K562 (cell line): ENCODE results near the gene ERN1. TPM values are rescaled to one million over a fixed set of nuclear protein-coding genes. Genes with fewer than 3 reads are reported as not detected.
A peak's percentile ranks its signal among the peaks of the same experiment; 100 is the strongest.

ENCODE experiments used
- BHLHE40 ChIP-seq: IDR thresholded peaks from 2 replicates; pipeline ENCODE4 v1.6.1; 2011; ENCODE audit warnings: low read length, improper control_type of control experiment
- GATAD2B ChIP-seq: fragments of 450-650 bp; IDR thresholded peaks from 2 replicates; pipeline ENCODE4 v1.6.1; 2017; ENCODE audit warnings: mild to moderate bottlenecking, borderline replicate concordance
- HDAC1 ChIP-seq, 2 experiments: fragments of 450-650 bp; IDR thresholded peaks; 2 replicates each; pipeline ENCODE4 v1.6.1; 2016 to 2017; ENCODE audit warnings: inconsistent platforms in 1 of 2, mild to moderate bottlenecking in 1 of 2, moderate library complexity in 1 of 2
- PRMT5 ChIP-seq: sonication (generic); formaldehyde crosslinking; IDR thresholded peaks from 2 replicates; pipeline ENCODE4 v1.5.0; 2020; ENCODE audit warnings: missing genetic modification reagents
- RBM25 ChIP-seq: fragments of 200-400 bp; formaldehyde crosslinking; IDR thresholded peaks from 2 replicates; pipeline ENCODE4 v1.6.1; 2018; ENCODE audit warnings: low read length, low read depth, moderate library complexity; ENCODE audit not compliant: severe bottlenecking
- SAFB ChIP-seq: fragments of 200-400 bp; formaldehyde crosslinking; IDR thresholded peaks from 2 replicates; pipeline ENCODE4 v1.6.1; 2017; ENCODE audit warnings: low read depth, low read length, borderline replicate concordance
- TBP ChIP-seq: optimal IDR thresholded peaks from 2 replicates; pipeline ENCODE3; 2011; ENCODE audit warnings: low read depth, low read length, improper control_type of control experiment
- ZNF12 ChIP-seq: sonication (generic); formaldehyde crosslinking; IDR thresholded peaks from 2 replicates; pipeline ENCODE4 v1.4.0; 2020; ENCODE audit warnings: mild to moderate bottlenecking, missing genetic modification reagents
- ZNF23 ChIP-seq: fragments of 250-450 bp; sonication (Bioruptor Pico); IDR thresholded peaks from 2 replicates; pipeline ENCODE4 v1.4.0; 2020; ENCODE audit warnings: mild to moderate bottlenecking
- ZNF239 ChIP-seq: fragments of 250-450 bp; sonication (Bioruptor Pico); IDR thresholded peaks from 2 replicates; pipeline ENCODE4 v1.4.0; 2020; ENCODE audit warnings: mild to moderate bottlenecking
- ZNF431 ChIP-seq: sonication (generic); formaldehyde crosslinking; IDR thresholded peaks from 2 replicates; pipeline ENCODE4 v1.8.0; 2022; ENCODE audit warnings: mild to moderate bottlenecking, missing genetic modification reagents
- ZNF551 ChIP-seq: fragments of 250-450 bp; sonication (Bioruptor Pico); IDR thresholded peaks from 2 replicates; pipeline ENCODE4 v1.5.0; 2021; ENCODE audit warnings: mild to moderate bottlenecking, moderate library complexity
- ZSCAN32 ChIP-seq: fragments of 450-650 bp; formaldehyde crosslinking; IDR thresholded peaks from 2 replicates; pipeline ENCODE4 v1.4.0; 2020; ENCODE audit warnings: mild to moderate bottlenecking, moderate library complexity
- polyA plus RNA-seq, 8 experiments: library from polyadenylated mRNA; depleted of rRNA in 4 of 8; stranded (reverse) in 5 of 8; unstranded in 3 of 8; fragments of >200 nt; fragmentation: Nextera tagmentation in 2 of 8; fragmentation: Illumina TruSeq in 1 of 8; extraction: Ambion mirVana in 2 of 8; extraction: Trizol in 1 of 8; gene quantifications; 2 replicates each; pipeline versions ENCODE4 v1.2.1 to v1.2.3, GENCODE V29; 2011 to 2014; ENCODE audit warnings: inconsistent platforms in 1 of 8, missing spikeins in 1 of 8
- total RNA-seq, 7 experiments: library from RNA; depleted of rRNA in 6 of 7; stranded (reverse); fragments of >200 nt in 6 of 7; fragmentation: Illumina TruSeq in 2 of 7; extraction: Trizol in 2 of 7; gene quantifications; 2 replicates each; pipeline versions ENCODE4 v1.2.1 to v1.2.3, GENCODE V29; 2011 to 2021; ENCODE audit warnings: low replicate concordance in 1 of 7
- TF ChIP-seq, protein P1 (sequence below): fragments of 450-650 bp; IDR thresholded peaks from 2 replicates; pipeline ENCODE4 v1.6.1; 2016; ENCODE audit warnings: low read depth
- TF ChIP-seq, protein P2 (sequence below), 2 experiments: fragments of 250-450 bp in 1 of 2; fragments of 450-650 bp in 1 of 2; sonication (Bioruptor Pico) in 1 of 2; IDR thresholded peaks; 2 replicates each; pipeline versions ENCODE4 v1.6.1 to v1.8.0; 2016 to 2021; ENCODE audit warnings: mild to moderate bottlenecking in 2 of 2, moderate library complexity in 2 of 2, missing compliant biosample characterization in 1 of 2, missing genetic modification characterization in 1 of 2
- TF ChIP-seq, protein P3 (sequence below): sonication (generic); formaldehyde crosslinking; IDR thresholded peaks from 2 replicates; pipeline ENCODE4 v1.8.0; 2023; ENCODE audit warnings: mild to moderate bottlenecking, missing genetic modification reagents
- TF ChIP-seq, protein P4 (sequence below): sonication (generic); formaldehyde crosslinking; IDR thresholded peaks from 2 replicates; pipeline ENCODE4 v1.8.0; 2022; ENCODE audit warnings: mild to moderate bottlenecking, low read depth, missing genetic modification reagents

The ERN1 gene
- total and polyA plus RNA-seq, 9 of the 15 experiments (the other 6 are each of a cell fraction or from before 2014, with no cell fraction given) = 2.1 to 22.5 (median 7.3) TPM

DNA sequence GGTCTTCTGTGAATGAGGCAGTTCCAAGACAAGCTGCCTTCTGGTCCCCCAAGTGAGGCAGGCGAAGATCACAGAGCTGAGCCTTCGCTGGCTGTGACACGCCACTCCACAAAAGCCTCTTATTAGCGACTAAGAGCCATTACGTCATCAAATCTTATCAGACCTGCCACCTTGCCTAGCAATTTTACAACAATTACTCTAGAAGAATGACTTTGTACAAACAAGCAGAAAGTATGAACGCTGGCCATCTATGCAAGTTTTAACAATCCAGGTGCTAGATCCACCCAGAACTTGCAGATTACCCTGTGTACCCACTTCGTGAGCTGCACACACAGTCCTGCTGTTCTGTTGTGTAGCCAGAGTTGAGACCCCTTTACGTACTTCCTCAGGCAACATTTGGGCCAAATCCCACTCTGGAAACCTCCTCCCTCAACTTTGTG is 105.7 kb downstream of the ERN1 start (continued):
- TF ChIP-seq HDAC1 (IDR thresholded peaks at IDR 0.05) = peak in 1 of 2 experiments; percentile 48; a peak in 1 of 4 replicates
- peak; percentile 71; the same call in 1 of the 2 replicates for TF ChIP-seq GATAD2B
- TF ChIP-seq BHLHE40 = 0 out of 2 replicates have a peak, but pooled peaks have one; percentile 50
- TF ChIP-seq PRMT5 (CRISPR knock-in tag) = no peak
- TF ChIP-seq, protein P1, sequence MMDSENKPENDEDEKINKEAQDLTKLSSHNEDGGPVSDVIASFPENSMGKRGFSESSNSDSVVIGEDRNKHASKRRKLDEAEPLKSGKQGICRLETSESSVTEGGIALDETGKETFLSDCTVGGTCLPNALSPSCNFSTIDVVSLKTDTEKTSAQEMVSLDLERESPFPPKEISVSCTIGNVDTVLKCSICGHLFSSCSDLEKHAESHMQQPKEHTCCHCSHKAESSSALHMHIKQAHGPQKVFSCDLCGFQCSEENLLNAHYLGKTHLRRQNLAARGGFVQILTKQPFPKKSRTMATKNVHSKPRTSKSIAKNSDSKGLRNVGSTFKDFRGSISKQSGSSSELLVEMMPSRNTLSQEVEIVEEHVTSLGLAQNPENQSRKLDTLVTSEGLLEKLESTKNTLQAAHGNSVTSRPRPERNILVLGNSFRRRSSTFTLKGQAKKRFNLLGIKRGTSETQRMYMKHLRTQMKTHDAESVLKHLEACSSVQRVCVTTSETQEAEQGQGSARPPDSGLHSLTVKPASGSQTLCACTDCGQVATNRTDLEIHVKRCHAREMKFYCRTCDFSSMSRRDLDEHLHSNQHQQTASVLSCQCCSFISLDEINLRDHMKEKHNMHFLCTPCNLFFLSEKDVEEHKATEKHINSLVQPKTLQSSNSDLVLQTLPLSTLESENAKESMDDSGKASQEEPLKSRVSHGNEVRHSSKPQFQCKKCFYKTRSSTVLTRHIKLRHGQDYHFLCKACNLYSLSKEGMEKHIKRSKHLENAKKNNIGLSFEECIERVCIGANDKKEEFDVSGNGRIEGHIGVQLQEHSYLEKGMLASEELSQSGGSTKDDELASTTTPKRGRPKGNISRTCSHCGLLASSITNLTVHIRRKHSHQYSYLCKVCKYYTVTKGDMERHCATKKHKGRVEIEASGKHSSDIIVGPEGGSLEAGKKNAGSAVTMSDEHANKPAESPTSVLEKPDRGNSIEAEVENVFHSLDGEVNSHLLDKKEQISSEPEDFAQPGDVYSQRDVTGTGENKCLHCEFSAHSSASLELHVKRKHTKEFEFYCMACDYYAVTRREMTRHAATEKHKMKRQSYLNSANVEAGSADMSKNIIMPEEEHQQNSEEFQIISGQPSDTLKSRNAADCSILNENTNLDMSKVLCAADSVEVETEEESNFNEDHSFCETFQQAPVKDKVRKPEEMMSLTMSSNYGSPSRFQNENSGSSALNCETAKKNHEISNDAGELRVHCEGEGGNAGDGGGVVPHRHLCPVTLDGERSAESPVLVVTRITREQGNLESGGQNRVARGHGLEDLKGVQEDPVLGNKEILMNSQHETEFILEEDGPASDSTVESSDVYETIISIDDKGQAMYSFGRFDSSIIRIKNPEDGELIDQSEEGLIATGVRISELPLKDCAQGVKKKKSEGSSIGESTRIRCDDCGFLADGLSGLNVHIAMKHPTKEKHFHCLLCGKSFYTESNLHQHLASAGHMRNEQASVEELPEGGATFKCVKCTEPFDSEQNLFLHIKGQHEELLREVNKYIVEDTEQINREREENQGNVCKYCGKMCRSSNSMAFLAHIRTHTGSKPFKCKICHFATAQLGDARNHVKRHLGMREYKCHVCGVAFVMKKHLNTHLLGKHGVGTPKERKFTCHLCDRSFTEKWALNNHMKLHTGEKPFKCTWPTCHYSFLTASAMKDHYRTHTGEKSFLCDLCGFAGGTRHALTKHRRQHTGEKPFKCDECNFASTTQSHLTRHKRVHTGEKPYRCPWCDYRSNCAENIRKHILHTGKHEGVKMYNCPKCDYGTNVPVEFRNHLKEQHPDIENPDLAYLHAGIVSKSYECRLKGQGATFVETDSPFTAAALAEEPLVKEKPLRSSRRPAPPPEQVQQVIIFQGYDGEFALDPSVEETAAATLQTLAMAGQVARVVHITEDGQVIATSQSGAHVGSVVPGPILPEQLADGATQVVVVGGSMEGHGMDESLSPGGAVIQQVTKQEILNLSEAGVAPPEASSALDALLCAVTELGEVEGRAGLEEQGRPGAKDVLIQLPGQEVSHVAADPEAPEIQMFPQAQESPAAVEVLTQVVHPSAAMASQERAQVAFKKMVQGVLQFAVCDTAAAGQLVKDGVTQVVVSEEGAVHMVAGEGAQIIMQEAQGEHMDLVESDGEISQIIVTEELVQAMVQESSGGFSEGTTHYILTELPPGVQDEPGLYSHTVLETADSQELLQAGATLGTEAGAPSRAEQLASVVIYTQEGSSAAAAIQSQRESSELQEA = no peak
- no peak for TF ChIP-seq ZNF239
- TF ChIP-seq SAFB = no peak
- TF ChIP-seq ZNF551 = no peak
- no peak for TF ChIP-seq ZNF12 (CRISPR knock-in tag)
- TF ChIP-seq TBP = peak; percentile 37
- TF ChIP-seq, protein P2, sequence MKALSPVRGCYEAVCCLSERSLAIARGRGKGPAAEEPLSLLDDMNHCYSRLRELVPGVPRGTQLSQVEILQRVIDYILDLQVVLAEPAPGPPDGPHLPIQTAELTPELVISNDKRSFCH (CRISPR knock-in tag; IDR thresholded peaks at IDR 0.05) = no peak
- TF ChIP-seq, protein P2 (tag; IDR thresholded peaks at IDR 0.05) = no peak
- TF ChIP-seq RBM25 = no peak
- no peak for TF ChIP-seq ZSCAN32 (CRISPR knock-in tag)
- TF ChIP-seq ZNF23 = no peak
- TF ChIP-seq ZNF431 (CRISPR knock-in tag) = no peak
- TF ChIP-seq, protein P3, sequence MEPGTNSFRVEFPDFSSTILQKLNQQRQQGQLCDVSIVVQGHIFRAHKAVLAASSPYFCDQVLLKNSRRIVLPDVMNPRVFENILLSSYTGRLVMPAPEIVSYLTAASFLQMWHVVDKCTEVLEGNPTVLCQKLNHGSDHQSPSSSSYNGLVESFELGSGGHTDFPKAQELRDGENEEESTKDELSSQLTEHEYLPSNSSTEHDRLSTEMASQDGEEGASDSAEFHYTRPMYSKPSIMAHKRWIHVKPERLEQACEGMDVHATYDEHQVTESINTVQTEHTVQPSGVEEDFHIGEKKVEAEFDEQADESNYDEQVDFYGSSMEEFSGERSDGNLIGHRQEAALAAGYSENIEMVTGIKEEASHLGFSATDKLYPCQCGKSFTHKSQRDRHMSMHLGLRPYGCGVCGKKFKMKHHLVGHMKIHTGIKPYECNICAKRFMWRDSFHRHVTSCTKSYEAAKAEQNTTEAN (CRISPR knock-in tag) = no peak
- TF ChIP-seq, protein P4, sequence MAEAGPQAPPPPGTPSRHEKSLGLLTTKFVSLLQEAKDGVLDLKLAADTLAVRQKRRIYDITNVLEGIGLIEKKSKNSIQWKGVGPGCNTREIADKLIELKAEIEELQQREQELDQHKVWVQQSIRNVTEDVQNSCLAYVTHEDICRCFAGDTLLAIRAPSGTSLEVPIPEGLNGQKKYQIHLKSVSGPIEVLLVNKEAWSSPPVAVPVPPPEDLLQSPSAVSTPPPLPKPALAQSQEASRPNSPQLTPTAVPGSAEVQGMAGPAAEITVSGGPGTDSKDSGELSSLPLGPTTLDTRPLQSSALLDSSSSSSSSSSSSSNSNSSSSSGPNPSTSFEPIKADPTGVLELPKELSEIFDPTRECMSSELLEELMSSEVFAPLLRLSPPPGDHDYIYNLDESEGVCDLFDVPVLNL (CRISPR knock-in tag) = no peak
